Panc1 (cell line): ENCODE data around the gene LMOD1.

Source experiments
- POLR2AphosphoS5 ChIP-seq: IDR thresholded peaks from 2 replicates; pipeline ENCODE4 v1.6.1; 2012; ENCODE audit warnings: mild to moderate bottlenecking, low read depth, low read length, moderate library complexity
- TF ChIP-seq, protein P1 (sequence below): fragments of 450-650 bp; IDR thresholded peaks from 2 replicates; pipeline ENCODE4 v1.5.1; 2017; ENCODE audit warnings: mild to moderate bottlenecking
- TF ChIP-seq, protein P2 (sequence below), 2 experiments: IDR thresholded peaks; 2 replicates each; pipeline ENCODE4 v1.6.1; 2011 to 2012; ENCODE audit warnings: low read depth in 2 of 2, control low read depth in 1 of 2, low read length in 1 of 2, mild to moderate bottlenecking in 1 of 2, moderate library complexity in 1 of 2; ENCODE audit not compliant: insufficient read depth in 1 of 2

DNA sequence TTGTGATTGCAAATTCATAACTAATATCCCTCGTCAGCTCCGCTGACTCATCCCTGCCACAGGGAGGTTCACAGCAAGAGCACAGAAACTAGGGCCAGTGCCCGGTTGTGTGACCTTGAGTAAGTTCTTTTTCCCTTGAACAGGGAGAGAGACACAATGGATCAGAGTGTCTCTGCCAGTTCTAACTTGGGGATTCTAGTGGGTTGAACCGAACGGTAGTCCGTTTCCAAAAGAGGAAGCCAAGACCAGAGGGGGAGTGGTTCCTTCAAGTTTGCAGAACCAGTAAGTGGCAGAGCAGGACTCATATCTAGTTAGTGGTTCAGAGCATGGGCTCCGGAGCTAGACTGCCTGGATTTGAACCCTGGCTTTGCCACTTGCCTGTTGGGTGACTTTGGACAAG, 62.6 kb downstream of the LMOD1 start:
- TF ChIP-seq, protein P1, sequence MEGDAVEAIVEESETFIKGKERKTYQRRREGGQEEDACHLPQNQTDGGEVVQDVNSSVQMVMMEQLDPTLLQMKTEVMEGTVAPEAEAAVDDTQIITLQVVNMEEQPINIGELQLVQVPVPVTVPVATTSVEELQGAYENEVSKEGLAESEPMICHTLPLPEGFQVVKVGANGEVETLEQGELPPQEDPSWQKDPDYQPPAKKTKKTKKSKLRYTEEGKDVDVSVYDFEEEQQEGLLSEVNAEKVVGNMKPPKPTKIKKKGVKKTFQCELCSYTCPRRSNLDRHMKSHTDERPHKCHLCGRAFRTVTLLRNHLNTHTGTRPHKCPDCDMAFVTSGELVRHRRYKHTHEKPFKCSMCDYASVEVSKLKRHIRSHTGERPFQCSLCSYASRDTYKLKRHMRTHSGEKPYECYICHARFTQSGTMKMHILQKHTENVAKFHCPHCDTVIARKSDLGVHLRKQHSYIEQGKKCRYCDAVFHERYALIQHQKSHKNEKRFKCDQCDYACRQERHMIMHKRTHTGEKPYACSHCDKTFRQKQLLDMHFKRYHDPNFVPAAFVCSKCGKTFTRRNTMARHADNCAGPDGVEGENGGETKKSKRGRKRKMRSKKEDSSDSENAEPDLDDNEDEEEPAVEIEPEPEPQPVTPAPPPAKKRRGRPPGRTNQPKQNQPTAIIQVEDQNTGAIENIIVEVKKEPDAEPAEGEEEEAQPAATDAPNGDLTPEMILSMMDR, result no peak
- TF ChIP-seq, protein P2, sequence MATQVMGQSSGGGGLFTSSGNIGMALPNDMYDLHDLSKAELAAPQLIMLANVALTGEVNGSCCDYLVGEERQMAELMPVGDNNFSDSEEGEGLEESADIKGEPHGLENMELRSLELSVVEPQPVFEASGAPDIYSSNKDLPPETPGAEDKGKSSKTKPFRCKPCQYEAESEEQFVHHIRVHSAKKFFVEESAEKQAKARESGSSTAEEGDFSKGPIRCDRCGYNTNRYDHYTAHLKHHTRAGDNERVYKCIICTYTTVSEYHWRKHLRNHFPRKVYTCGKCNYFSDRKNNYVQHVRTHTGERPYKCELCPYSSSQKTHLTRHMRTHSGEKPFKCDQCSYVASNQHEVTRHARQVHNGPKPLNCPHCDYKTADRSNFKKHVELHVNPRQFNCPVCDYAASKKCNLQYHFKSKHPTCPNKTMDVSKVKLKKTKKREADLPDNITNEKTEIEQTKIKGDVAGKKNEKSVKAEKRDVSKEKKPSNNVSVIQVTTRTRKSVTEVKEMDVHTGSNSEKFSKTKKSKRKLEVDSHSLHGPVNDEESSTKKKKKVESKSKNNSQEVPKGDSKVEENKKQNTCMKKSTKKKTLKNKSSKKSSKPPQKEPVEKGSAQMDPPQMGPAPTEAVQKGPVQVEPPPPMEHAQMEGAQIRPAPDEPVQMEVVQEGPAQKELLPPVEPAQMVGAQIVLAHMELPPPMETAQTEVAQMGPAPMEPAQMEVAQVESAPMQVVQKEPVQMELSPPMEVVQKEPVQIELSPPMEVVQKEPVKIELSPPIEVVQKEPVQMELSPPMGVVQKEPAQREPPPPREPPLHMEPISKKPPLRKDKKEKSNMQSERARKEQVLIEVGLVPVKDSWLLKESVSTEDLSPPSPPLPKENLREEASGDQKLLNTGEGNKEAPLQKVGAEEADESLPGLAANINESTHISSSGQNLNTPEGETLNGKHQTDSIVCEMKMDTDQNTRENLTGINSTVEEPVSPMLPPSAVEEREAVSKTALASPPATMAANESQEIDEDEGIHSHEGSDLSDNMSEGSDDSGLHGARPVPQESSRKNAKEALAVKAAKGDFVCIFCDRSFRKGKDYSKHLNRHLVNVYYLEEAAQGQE (IDR thresholded peaks at IDR 0.05; ENCODE audit: insufficient read depth in 1 of 2, low read depth in 2 of 2, low read length in 1 of 2), result no peak
- no peak for TF ChIP-seq POLR2AphosphoS5
